RWPE2 (cell line): ENCODE data around the gene CNTNAP5.
A peak's percentile ranks its signal among the peaks of the same experiment; 100 is the strongest.

Source experiments
- ATAC-seq: fragments of 200-7000 bp; cut with Tn5 transposase; 3 replicates; pipeline ENCODE4 v1.9.1; 2021; ENCODE audit warnings: low read depth
- DNase-seq: peaks from one replicate; pipeline ENCODE4 v3.0.0-alpha.2; 2020; ENCODE audit warnings: low spot score
- H3K27ac ChIP-seq: fragments of 450-650 bp; 2 replicates; pipeline ENCODE4 v1.5.1; 2017; ENCODE audit warnings: mild to moderate bottlenecking; ENCODE audit not compliant: poor library complexity, severe bottlenecking
- H3K27me3 ChIP-seq: fragments of 250-450 bp; sonication (Bioruptor Pico); 2 replicates; pipeline ENCODE4 v1.5.1; 2021; ENCODE audit warnings: mild to moderate bottlenecking, moderate library complexity; ENCODE audit not compliant: insufficient read depth, poor library complexity, severe bottlenecking
- H3K36me3 ChIP-seq: fragments of 250-450 bp; sonication (Bioruptor Pico); 2 replicates; pipeline ENCODE4 v1.5.1; 2020; ENCODE audit warnings: low read depth, mild to moderate bottlenecking, moderate library complexity
- H3K4me1 ChIP-seq: fragments of 250-450 bp; sonication (Bioruptor Pico); 2 replicates; pipeline ENCODE4 v1.5.1; 2021; ENCODE audit warnings: mild to moderate bottlenecking, moderate library complexity; ENCODE audit not compliant: insufficient read depth, poor library complexity, severe bottlenecking
- H3K4me3 ChIP-seq: fragments of 250-450 bp; sonication (Bioruptor Pico); 2 replicates; pipeline ENCODE4 v1.5.1; 2021; ENCODE audit warnings: mild to moderate bottlenecking, moderate library complexity; ENCODE audit not compliant: severe bottlenecking
- H3K9me3 ChIP-seq: fragments of 250-450 bp; sonication (Bioruptor Pico); 2 replicates; pipeline ENCODE4 v1.5.1; 2021; ENCODE audit warnings: mild to moderate bottlenecking, moderate library complexity; ENCODE audit not compliant: severe bottlenecking
- CTCF ChIP-seq: fragments of 450-650 bp; IDR thresholded peaks from one replicate; pipeline ENCODE4 v1.5.1; 2017; ENCODE audit warnings: mild to moderate bottlenecking, moderate library complexity; ENCODE audit not compliant: poor library complexity, severe bottlenecking

The CNTNAP5 gene

GRCh38 chr2:124476291-124476690 is 451.2 kb downstream of the CNTNAP5 start:
- Histone ChIP-seq H3K9me3 (no peaks in the 10 kb centered on the region), H3K27me3 (peaks cover 4% of the 10 kb centered on the region), H3K4me1 (no peaks in the 10 kb centered on the region), H3K27ac (no peak overlapping the region), H3K4me3 (no peak overlapping the region), H3K36me3 (no peaks in the 10 kb centered on the region)
- ATAC-seq (0 out of 3 replicates have a peak, but pooled peaks have one; percentile 25), DNase-seq (no peak)
- no peak for TF ChIP-seq CTCF

- H3K27me3 ChIP-seq, result peaks cover 4% of the 10 kb centered on the region
- no peak overlapping the region for H3K27ac ChIP-seq
- no peak for ATAC-seq
- H3K36me3 ChIP-seq, result no peaks in the 10 kb centered on the region
- no peak for TF ChIP-seq CTCF
- DNase-seq, result no peak
- no peak overlapping the region for H3K4me3 ChIP-seq
- H3K9me3 ChIP-seq, result no peaks in the 10 kb centered on the region
- no peaks in the 10 kb centered on the region for H3K4me1 ChIP-seq
Observed at GRCh38 chr2:124478761-124479160, 453.7 kb downstream of the CNTNAP5 start.

- Histone ChIP-seq H3K9me3 (no peaks in the 10 kb centered on the region), H3K4me1 (no peaks in the 10 kb centered on the region), H3K36me3 (no peaks in the 10 kb centered on the region), H3K27me3 (no peaks in the 10 kb centered on the region), H3K27ac (no peak overlapping the region), H3K4me3 (no peak overlapping the region)
- DNase-seq (no peak), ATAC-seq (no peak)
- no peak for TF ChIP-seq CTCF
Observed at GRCh38 chr2:124480958-124481357, 455.9 kb downstream of the CNTNAP5 start.

GRCh38 chr2:124482044-124482443 is 457.0 kb downstream of the CNTNAP5 start:
- ATAC-seq (no peak), DNase-seq (no peak)
- Histone ChIP-seq H3K9me3 (no peaks in the 10 kb centered on the region), H3K27ac (no peak overlapping the region), H3K4me3 (no peak overlapping the region), H3K27me3 (no peaks in the 10 kb centered on the region), H3K36me3 (no peaks in the 10 kb centered on the region), H3K4me1 (no peaks in the 10 kb centered on the region)
- no peak for TF ChIP-seq CTCF

- no peak for DNase-seq
Observed at GRCh38 chr2:124482551-124482950, 457.5 kb downstream of the CNTNAP5 start.

More at GRCh38 chr2:124482551-124482950, 457.5 kb downstream of the CNTNAP5 start:
- no peak overlapping the region for H3K27ac ChIP-seq
- H3K9me3 ChIP-seq, result no peaks in the 10 kb centered on the region
- no peak for TF ChIP-seq CTCF
- no peaks in the 10 kb centered on the region for H3K27me3 ChIP-seq
- H3K36me3 ChIP-seq, result no peaks in the 10 kb centered on the region
- no peaks in the 10 kb centered on the region for H3K4me1 ChIP-seq
- H3K4me3 ChIP-seq, result no peak overlapping the region
- no peak for ATAC-seq
